HepG2 (cell line): ENCODE data around the gene LGALS16. TPM values are rescaled to one million over a fixed set of nuclear protein-coding genes. Genes with fewer than 3 reads are reported as not detected.

Experiments used
- ATF4 ChIP-seq, 2 experiments: fragments of 450-650 bp in 1 of 2; sonication (generic) in 1 of 2; formaldehyde crosslinking; IDR thresholded peaks; 2 replicates each; pipeline versions ENCODE4 v1.5.0 to v1.8.0; 2020 to 2022; ENCODE audit warnings: mild to moderate bottlenecking in 1 of 2, missing genetic modification reagents in 1 of 2
- BORCS8-MEF2B ChIP-seq: sonication (generic); formaldehyde crosslinking; IDR thresholded peaks from 2 replicates; pipeline ENCODE4 v1.8.0; 2022; ENCODE audit warnings: mild to moderate bottlenecking, missing genetic modification reagents
- FOSL2 ChIP-seq: sonication (generic); formaldehyde crosslinking; IDR thresholded peaks from 2 replicates; pipeline ENCODE4 v1.4.0; 2020; ENCODE audit warnings: missing genetic modification reagents
- FOXA1 ChIP-seq, 2 experiments: fragments of 450-650 bp in 1 of 2; sonication (generic) in 1 of 2; formaldehyde crosslinking in 1 of 2; IDR thresholded peaks; 2 replicates each; pipeline versions ENCODE4 v1.4.0 to v1.6.1; 2016 to 2020; ENCODE audit warnings: missing genetic modification reagents in 1 of 2
- FOXJ3 ChIP-seq: sonication (generic); formaldehyde crosslinking; IDR thresholded peaks from 2 replicates; pipeline ENCODE4 v1.4.0; 2020; ENCODE audit warnings: missing genetic modification reagents, mild to moderate bottlenecking, borderline replicate concordance
- HBP1 ChIP-seq: IDR thresholded peaks from 2 replicates; pipeline ENCODE4 v1.6.1; 2016; ENCODE audit warnings: low read depth, control low read depth
- MEF2D ChIP-seq: sonication (generic); formaldehyde crosslinking; IDR thresholded peaks from 2 replicates; pipeline ENCODE4 v1.5.1; 2020; ENCODE audit warnings: mild to moderate bottlenecking, missing genetic modification reagents
- NCOR1 ChIP-seq: fragments of 200-600 bp; sonication (generic); IDR thresholded peaks from 2 replicates; pipeline ENCODE4 v1.7.0; 2017; ENCODE audit warnings: antibody characterized with exemption, low read length, borderline replicate concordance
- NRL ChIP-seq: sonication (generic); formaldehyde crosslinking; IDR thresholded peaks from 2 replicates; pipeline ENCODE4 v1.5.0; 2020; ENCODE audit warnings: missing genetic modification reagents, mild to moderate bottlenecking, moderate library complexity, borderline replicate concordance
- POGK ChIP-seq: sonication (generic); formaldehyde crosslinking; conservative IDR thresholded peaks from 2 replicates; pipeline ENCODE4 v1.8.0; 2022; ENCODE audit warnings: mild to moderate bottlenecking, moderate library complexity, missing genetic modification reagents
- RNF2 ChIP-seq: fragments of 450-650 bp; conservative IDR thresholded peaks from 2 replicates; pipeline ENCODE4 v1.6.1; 2016; ENCODE audit warnings: low read depth
- RXRA ChIP-seq: sonication (generic); formaldehyde crosslinking; IDR thresholded peaks from 2 replicates; pipeline ENCODE4 v1.5.1; 2020; ENCODE audit warnings: missing genetic modification reagents
- TEAD3 ChIP-seq: optimal IDR thresholded peaks from 2 replicates; pipeline ENCODE3; 2016; ENCODE audit warnings: borderline replicate concordance
- TOPORS ChIP-seq: sonication (generic); formaldehyde crosslinking; IDR thresholded peaks from 2 replicates; pipeline ENCODE4 v1.8.0; 2023; ENCODE audit warnings: mild to moderate bottlenecking, missing genetic modification reagents
- ZMYM4 ChIP-seq: sonication (generic); formaldehyde crosslinking; IDR thresholded peaks from 2 replicates; pipeline ENCODE4 v1.8.1; 2023; ENCODE audit warnings: mild to moderate bottlenecking, missing genetic modification reagents
- ZNF646 ChIP-seq: sonication (generic); formaldehyde crosslinking; IDR thresholded peaks from 2 replicates; pipeline ENCODE4 v1.9.0; 2021; ENCODE audit warnings: mild to moderate bottlenecking, missing genetic modification reagents
- ZNF883 ChIP-seq: sonication (generic); formaldehyde crosslinking; IDR thresholded peaks from 2 replicates; pipeline ENCODE4 v1.5.1; 2020; ENCODE audit warnings: mild to moderate bottlenecking, missing genetic modification reagents; ENCODE audit errors: not compliant biosample characterization
- ZUFSP ChIP-seq: sonication (generic); formaldehyde crosslinking; IDR thresholded peaks from 2 replicates; pipeline ENCODE4 v1.9.0; 2021; ENCODE audit warnings: missing genetic modification reagents, mild to moderate bottlenecking, borderline replicate concordance
- polyA plus RNA-seq, 8 experiments: library from polyadenylated mRNA; depleted of rRNA in 3 of 8; stranded (reverse) in 7 of 8; unstranded in 1 of 8; fragments of >200 nt; fragmentation: Illumina TruSeq in 4 of 8; extraction: Trizol in 4 of 8; gene quantifications; 2 replicates each; pipeline versions ENCODE4 v1.2.1 to v1.2.3, GENCODE V29; 2011 to 2016; ENCODE audit warnings: low read depth in 4 of 8, missing spikeins in 1 of 8, mixed read lengths in 1 of 8; ENCODE audit not compliant: insufficient read depth in 1 of 8
- total RNA-seq, 5 experiments: library from RNA; depleted of rRNA; stranded (reverse); fragments of >200 nt; fragmentation: Illumina TruSeq; extraction: Trizol; gene quantifications; 2 replicates each; pipeline ENCODE4 v1.2.3, GENCODE V29; 2016; ENCODE audit warnings: low read depth in 1 of 5

LGALS16 gene
- total and polyA plus RNA-seq, 2 of the 13 experiments (the other 11 are each of a cell fraction or from before 2014, with no cell fraction given): not detected

- TF ChIP-seq ZNF646 (no peak), FOSL2 (peak; percentile 27; the same call in 1 of the 2 replicates), FOXJ3 (peak; percentile 50; the same call in 1 of the 2 replicates), POGK (CRISPR knock-in tag) (no peak), RXRA (CRISPR knock-in tag) (no peak), TOPORS (CRISPR knock-in tag) (no peak), BORCS8-MEF2B (CRISPR knock-in tag) (no peak), ATF4 (CRISPR knock-in tag; IDR thresholded peaks at IDR 0.05) (no peak), RNF2 (no peak), MEF2D (peak; percentile 89), FOXA1 (IDR thresholded peaks at IDR 0.05) (no peak), FOXA1 (CRISPR knock-in tag; IDR thresholded peaks at IDR 0.05) (peak; percentile 40; the same call in 1 of the 2 replicates), ZMYM4 (CRISPR knock-in tag) (no peak), TEAD3 (CRISPR knock-in tag) (no peak), ZNF883 (CRISPR knock-in tag) (no peak), ZUFSP (CRISPR knock-in tag) (no peak), NRL (no peak), HBP1 (CRISPR knock-in tag) (no peak), NCOR1 (no peak)
Observed at GRCh38 chr19:39695759-39696158, 40.0 kb downstream of the LGALS16 start (continued).
